ENCODE measurements around the gene EEFSEC.

Gene EEFSEC

GRCh38 chr3:128185630-128186447, 32.6 kb downstream of the EEFSEC start:
- no peak for DNase-seq

DNA sequence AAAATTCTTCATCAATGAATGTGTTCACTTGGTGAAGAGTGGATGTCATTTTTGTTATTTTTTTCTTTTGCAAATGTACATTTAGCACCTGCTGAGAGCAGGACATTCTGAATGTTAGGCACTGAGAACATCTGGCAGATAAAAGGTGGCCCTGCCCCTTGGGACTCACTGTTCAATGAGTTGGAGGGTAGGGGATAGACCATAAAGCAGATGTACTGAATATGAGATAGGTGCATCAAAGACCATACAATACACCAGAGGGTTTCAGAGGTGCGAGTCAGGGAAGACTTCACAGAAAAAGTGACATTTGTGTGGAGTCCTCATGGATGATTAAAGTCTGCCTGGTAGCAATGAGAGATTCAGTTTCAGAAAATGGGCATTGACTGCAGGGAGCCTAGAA, 34.2 kb downstream of the EEFSEC start:
- DNase-seq, result no peak

GRCh38 chr3:128188326-128188725, 35.0 kb downstream of the EEFSEC start:
- no peak for DNase-seq

DNA sequence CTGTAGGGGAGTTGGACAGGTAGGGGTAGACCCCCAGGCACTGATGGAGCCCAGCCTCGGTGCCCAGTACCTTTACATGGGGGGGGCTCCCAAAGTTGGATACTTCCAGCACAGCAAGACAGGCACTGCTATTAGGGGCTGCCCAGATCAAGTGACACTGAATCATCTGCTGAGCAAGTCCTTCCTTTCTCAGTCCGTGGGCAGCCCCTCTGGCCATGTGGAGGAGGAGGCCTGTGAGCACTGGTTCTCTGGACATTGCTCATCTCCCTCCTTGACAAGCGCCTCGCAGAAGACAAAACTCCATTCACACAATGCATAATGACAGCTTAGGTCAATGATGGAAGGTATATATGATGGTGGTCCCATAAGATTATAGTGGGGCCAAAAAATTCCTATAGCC, 35.7 kb downstream of the EEFSEC start:
- no peak for DNase-seq

DNA sequence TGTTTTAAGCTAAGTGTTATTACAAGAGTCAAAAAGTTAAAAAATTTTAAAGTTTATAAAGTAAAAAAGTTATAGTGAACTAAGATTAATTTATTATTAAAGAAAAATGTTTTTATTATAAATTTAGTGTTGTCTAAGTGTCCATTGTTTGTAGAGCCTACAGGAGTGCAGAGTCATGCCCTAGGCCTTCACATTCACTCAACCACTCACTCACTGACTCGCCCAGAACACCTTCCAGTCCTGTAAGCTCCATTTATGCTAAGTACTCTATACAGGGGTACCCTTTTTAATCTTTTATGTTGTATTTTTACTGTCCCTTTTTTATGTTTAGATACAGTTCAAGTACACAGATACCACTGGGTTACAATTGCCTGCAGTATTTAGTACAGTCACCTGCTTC, 37.2 kb downstream of the EEFSEC start:
- no peak for DNase-seq

DNA sequence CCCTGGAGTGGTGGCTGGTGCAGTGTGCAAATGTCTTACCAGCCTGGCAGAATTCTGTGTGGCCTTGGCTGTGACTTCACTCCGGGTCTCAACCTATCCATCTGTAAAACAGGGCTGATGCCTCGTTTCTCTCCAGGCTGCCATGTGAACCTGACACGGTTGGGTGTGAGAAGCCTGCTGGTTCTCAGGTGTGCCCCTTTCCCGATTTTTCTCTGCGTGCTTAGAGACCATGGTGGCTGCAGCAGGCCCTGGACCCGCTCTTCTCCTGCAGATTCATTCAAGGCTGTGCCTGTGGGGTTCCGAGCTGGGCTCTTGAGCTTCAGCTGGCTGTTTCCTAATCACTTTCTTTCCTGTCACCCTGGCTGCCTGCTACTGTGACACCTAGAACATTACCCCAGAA, 38.9 kb downstream of the EEFSEC start:
- DNase-seq, result no peak

- no peak for DNase-seq
Observed at GRCh38 chr3:128193168-128193567, 39.9 kb downstream of the EEFSEC start.

- DNase-seq, result no peak
Observed at GRCh38 chr3:128194843-128195242, 41.6 kb downstream of the EEFSEC start.

GRCh38 chr3:128195369-128195768, 42.1 kb downstream of the EEFSEC start:
- DNase-seq, result no peak

DNA sequence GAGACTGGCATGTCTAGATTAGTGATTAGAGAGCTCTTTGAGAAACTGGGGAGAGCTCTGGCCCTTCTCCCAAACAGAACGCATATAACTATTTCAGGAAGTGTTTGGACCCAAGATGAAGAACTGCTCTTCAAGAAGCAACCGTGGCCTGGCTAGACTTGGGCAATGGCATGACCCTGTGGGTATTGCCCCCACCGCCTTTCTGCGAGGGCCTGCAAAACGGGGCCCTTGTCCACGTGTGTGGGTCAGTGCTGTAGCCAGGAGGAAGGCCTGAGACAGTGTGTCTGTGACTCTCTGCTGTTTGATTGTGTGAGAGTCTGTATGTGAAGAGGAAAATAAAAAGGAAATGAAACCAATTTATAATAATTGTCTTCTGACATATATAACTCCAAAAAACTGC, 42.5 kb downstream of the EEFSEC start:
- DNase-seq, result no peak

- no peak for DNase-seq
Observed at GRCh38 chr3:128196647-128197046, 43.4 kb downstream of the EEFSEC start.

DNA sequence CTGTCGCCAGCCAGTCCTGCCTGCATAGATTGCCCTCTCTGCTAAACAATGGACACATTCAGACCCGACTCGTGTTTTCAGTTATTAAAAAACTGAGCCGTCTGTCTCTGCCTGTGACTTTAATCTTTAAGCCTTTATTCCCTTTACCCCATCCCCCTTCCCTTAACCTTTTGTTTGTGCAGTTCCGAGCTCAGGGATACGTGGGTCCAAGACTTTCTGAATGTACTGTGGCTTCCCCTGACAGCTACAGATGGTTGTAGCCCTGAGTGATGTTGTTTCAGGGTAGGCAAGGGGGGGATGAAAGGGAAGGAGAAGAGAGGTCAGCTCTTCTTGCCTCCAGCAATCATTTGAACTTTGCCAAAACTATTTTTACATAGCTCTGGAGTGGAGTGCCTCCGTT, 44.6 kb downstream of the EEFSEC start:
- no peak for DNase-seq

- no peak for DNase-seq
Observed at GRCh38 chr3:128198313-128198712, 45.0 kb downstream of the EEFSEC start.

DNA sequence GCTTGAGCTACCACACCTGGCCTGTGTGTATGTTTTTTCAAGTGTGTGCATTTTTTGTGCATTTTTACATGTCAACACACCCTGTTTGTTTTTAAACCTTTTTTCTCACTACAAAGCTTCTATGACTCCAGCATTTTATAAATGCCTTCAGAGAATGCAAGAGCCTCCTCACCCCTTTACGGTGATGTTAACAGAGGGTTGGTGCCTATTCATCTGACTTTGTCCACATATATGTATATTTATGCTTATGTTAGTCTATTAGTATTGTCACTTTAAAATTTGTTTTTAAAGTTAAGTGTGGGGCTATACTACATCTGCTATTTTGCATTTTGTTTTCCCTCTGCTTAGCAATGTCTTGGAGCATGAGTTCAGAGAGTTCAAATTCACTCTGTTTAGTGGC, 45.8 kb downstream of the EEFSEC start:
- DNase-seq, result no peak

- DNase-seq, result no peak
Observed at GRCh38 chr3:128201158-128201755, 48.0 kb downstream of the EEFSEC start.

DNA sequence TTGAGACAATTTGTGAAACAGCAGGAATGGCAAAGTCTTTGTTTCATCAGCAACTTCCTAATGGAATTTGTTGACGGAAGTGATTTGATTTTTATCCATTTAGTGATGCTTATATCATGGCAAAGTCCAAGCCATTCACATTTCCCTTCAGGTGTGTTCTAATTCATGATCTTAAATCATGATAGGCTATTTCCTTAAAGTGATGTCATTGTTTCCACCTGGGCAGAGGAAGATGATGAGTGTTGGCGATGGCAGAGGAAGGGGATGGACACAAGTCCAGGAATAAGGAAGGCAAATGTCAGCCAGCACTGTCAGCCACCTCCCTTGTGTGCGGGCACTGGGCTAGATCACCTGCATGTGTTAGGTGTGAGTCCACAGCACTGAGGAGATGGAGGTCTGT, 49.9 kb downstream of the EEFSEC start:
- DNase-seq, result no peak

- no peak for DNase-seq
Observed at GRCh38 chr3:128205558-128206145, 52.4 kb downstream of the EEFSEC start.

GRCh38 chr3:128207951-128208350, 54.7 kb downstream of the EEFSEC start:
- no peak for DNase-seq

DNA sequence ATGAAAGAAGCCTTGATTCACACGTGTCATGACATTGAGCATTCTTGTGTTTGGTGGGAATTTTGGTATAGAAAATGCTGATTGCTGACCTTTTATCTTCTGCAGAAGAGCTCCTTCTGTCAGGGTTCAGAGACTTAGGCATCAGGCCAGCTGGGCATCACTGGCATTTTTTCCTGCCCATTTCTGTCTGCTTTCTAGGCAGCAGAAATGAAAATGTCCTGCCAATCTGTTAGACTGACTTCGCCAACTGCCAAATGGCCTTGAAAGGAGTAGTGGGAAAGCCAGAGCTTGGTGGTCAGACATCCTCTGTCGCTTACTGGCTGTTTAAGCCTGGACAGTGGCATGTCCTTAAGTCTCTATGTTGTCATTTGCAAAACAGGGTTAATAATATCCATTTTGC, 57.4 kb downstream of the EEFSEC start:
- DNase-seq, result no peak

DNA sequence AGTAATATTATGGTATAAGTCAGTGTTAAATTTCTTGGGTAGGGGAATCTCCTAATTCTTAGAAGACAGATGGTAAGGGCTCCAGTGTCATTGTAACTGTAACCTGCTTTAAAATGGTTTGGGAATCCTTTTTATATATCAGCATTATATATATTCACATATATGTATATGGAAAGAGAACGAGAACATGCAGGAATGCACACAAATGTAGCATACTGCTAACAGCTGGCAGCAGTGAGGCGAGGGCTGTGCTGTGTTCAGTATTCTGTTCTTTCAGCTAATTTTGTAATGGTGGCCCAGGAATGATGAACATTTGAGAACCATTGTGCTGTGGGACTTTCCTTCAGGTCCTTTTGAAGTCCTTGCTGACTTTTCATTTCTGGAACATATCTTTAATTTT, 60.8 kb downstream of the EEFSEC start:
- DNase-seq, result no peak

DNA sequence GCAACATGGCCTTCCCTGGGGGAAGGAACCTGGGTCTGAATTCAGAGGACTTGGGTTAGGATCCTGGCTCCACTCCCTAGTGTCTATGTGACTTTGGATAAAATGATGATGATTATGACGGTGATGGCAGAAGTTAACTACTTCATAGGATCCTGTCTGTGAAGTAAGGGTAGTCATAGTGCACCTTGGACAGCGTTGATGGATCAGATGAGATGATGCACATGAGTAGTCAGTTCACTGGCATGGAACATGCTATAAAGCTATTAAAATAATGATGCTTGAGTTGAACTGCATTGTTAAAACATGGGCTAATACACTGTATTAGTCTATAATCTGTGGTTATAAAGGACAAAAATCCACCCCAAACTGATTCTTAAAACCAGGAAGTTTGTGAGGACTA, 62.0 kb downstream of the EEFSEC start:
- no peak for DNase-seq

DNA sequence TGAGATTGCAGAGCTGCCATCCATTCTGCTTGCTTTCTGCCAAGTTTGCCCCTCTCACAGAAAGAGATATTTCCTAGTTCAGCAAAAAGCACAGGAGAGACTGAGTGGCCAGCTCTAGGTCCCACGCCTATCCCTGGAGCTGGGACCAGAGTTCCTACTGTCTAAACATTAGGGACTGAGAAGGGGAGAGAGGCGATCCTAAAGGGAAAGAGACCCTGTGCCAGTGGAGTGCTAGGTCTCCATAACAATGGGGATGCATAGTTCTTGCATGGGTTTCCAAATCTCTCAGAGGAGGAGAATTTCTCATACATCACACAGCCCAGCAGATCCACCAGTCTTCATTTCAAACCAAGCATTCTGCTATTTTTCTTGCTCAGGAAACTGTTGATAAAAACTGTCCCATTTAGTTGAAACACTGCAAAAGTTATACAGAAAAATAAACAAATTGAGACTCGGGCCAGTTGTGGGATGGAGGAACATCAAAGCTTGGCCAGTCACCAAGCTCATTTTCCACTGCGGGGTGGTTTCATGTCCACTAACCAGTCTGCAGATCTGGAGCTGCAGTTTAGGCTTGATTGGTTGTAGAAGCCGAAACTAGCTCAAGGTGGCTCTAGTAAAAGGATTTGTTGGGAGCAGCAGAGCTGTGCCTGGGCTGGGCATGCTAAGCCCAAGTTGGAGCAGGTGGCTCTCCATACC, 62.7 kb downstream of the EEFSEC start:
- no peak for DNase-seq

- no peak for DNase-seq
Observed at GRCh38 chr3:128217702-128218547, 64.6 kb downstream of the EEFSEC start.

Data from NCI-H1436 treated with DMSO at 0.1 percent for 48 hours (cell line).